Keratinocyte (primary cell): Measurements from ENCODE around the gene NIN. TPM values are rescaled to one million over a fixed set of nuclear protein-coding genes. Genes with fewer than 3 reads are reported as not detected.

Experiments used
- DNase-seq: peaks from one replicate; pipeline ENCODE4 v3.0.0-alpha.2; 2011; ENCODE audit warnings: low read depth, missing footprints, low spot score
- FAIRE-seq: peaks from 2 replicates; lab custom pipeline; 2011; peaks lifted over from hg19 to GRCh38; lab: Jason Lieb, UNC
- H2AFZ ChIP-seq: 2 replicates; pipeline ENCODE4 v1.6.0; 2012; ENCODE audit warnings: low read length, control low read depth, inconsistent platforms; ENCODE audit not compliant: control insufficient read depth
- H3K27ac ChIP-seq: 2 replicates; pipeline ENCODE4 v1.5.1; 2011; ENCODE audit warnings: low read length; ENCODE audit not compliant: control insufficient read depth, insufficient read depth
- H3K27me3 ChIP-seq: 3 replicates; pipeline ENCODE4 v1.6.0; 2011; ENCODE audit warnings: low read length; ENCODE audit not compliant: control insufficient read depth, insufficient read depth; ENCODE audit errors: extremely low read depth
- H3K36me3 ChIP-seq, 2 experiments: 2 replicates in 1 of 2; 3 replicates in 1 of 2; pipeline ENCODE4 v1.5.1; 2011; ENCODE audit warnings: low read length in 2 of 2, mild to moderate bottlenecking in 1 of 2; ENCODE audit not compliant: control insufficient read depth in 2 of 2, insufficient read depth in 2 of 2; ENCODE audit errors: extremely low read depth in 1 of 2
- H3K4me1 ChIP-seq: 3 replicates; pipeline ENCODE4 v1.5.1; 2011; ENCODE audit warnings: low read length; ENCODE audit not compliant: control insufficient read depth, insufficient read depth; ENCODE audit errors: extremely low read depth
- H3K4me2 ChIP-seq: 3 replicates; pipeline ENCODE4 v1.6.0; 2011; ENCODE audit warnings: low read depth, low read length; ENCODE audit not compliant: control insufficient read depth, insufficient read depth; ENCODE audit errors: extremely low read depth
- H3K4me3 ChIP-seq, 3 experiments: fragments of 200-600 bp in 1 of 3; sonication (generic) in 1 of 3; 2 replicates in 2 of 3; 3 replicates in 1 of 3; pipeline ENCODE4 v1.5.1; 2011 to 2016; ENCODE audit warnings: low read length in 3 of 3, mild to moderate bottlenecking in 3 of 3, control low read depth in 2 of 3, inconsistent platforms in 1 of 3, low read depth in 1 of 3, mixed read lengths in 1 of 3, mixed run types in 1 of 3, moderate library complexity in 1 of 3; ENCODE audit not compliant: control insufficient read depth in 2 of 3, insufficient read depth in 2 of 3; ENCODE audit errors: extremely low read depth in 1 of 3
- H3K79me2 ChIP-seq: 2 replicates; pipeline ENCODE4 v1.6.0; 2012; ENCODE audit warnings: low read length; ENCODE audit not compliant: control insufficient read depth, insufficient read depth
- H3K9ac ChIP-seq: 3 replicates; pipeline ENCODE4 v1.6.0; 2011; ENCODE audit warnings: low read length; ENCODE audit not compliant: control insufficient read depth, insufficient read depth; ENCODE audit errors: extremely low read depth
- H3K9me1 ChIP-seq: 3 replicates; pipeline ENCODE4 v1.6.0; 2011; ENCODE audit warnings: low read length; ENCODE audit not compliant: control insufficient read depth, insufficient read depth; ENCODE audit errors: extremely low read depth
- H3K9me3 ChIP-seq: 2 replicates; pipeline ENCODE4 v1.5.1; 2012; ENCODE audit warnings: low read depth, low read length; ENCODE audit not compliant: control insufficient read depth
- H4K20me1 ChIP-seq: 3 replicates; pipeline ENCODE4 v1.6.0; 2011; ENCODE audit warnings: low read length; ENCODE audit not compliant: control insufficient read depth, insufficient read depth; ENCODE audit errors: extremely low read depth
- EZH2 ChIP-seq: IDR thresholded peaks from one replicate; pipeline ENCODE4 v1.6.1; 2012; ENCODE audit warnings: inconsistent platforms, mild to moderate bottlenecking, low read length, moderate library complexity
- dilution Hi-C: fragments of 300-500 bp; cut with MboI; formaldehyde crosslinking; loops from one replicate; pipeline ENCODE4 v1.7.0; 2020; ENCODE audit warnings: low sequenced_read_pairs; ENCODE audit not compliant: extremely low pct_ligation_motif_present
- polyA plus RNA-seq, 5 experiments: library from polyadenylated mRNA; depleted of rRNA in 3 of 5; stranded (reverse) in 3 of 5; stranded (forward) in 1 of 5; unstranded in 1 of 5; fragments of >200 nt; gene quantifications; 1 replicate in 1 of 5; 2 replicates in 3 of 5; 3 replicates in 1 of 5; pipeline versions ENCODE4 v1.2.1 to v1.2.3, GENCODE V29; 2011 to 2012; ENCODE audit warnings: missing spikeins in 2 of 5, low read depth in 1 of 5, low replicate concordance in 1 of 5
- TF ChIP-seq, protein P1 (sequence below), 3 experiments: IDR thresholded peaks in 1 of 3; conservative IDR thresholded peaks in 1 of 3; optimal IDR thresholded peaks in 1 of 3; 2 replicates in 2 of 3; 3 replicates in 1 of 3; pipeline versions ENCODE3 to v1.5.1; 2011; ENCODE audit warnings: low read length in 3 of 3, mild to moderate bottlenecking in 3 of 3, moderate library complexity in 2 of 3, control low read depth in 1 of 3, inconsistent platforms in 1 of 3; ENCODE audit not compliant: insufficient read depth in 2 of 3; ENCODE audit errors: extremely low read depth in 1 of 3

NIN gene
- polyA plus RNA-seq, 1 donor (not counting 4 experiments of a cell fraction or from before 2014, with no cell fraction given) = 15.2 TPM

DNA sequence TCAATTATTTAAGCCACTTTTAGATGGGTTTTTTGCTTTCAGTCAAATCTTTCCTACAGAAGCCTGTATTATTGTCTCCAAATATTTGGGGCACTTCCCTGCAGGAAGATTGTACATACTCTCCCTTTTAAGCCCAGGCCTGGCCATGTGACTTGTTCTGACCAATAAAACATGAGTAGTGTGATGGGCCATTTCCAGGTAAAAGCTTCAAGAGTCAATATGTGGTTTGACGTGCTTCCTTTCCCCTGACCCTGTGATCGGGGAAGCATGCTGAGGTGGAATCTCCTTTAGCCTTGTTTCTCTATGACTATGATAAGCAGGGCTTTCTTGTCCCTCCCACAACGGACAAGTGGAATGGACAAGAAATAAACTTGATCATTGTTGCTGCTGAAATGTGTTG lies 14.2 kb upstream of the NIN start:
- no peaks in the 10 kb centered on the region for H3K9me3 ChIP-seq
- H3K9ac ChIP-seq = no peak overlapping the region
- TF ChIP-seq, protein P1, sequence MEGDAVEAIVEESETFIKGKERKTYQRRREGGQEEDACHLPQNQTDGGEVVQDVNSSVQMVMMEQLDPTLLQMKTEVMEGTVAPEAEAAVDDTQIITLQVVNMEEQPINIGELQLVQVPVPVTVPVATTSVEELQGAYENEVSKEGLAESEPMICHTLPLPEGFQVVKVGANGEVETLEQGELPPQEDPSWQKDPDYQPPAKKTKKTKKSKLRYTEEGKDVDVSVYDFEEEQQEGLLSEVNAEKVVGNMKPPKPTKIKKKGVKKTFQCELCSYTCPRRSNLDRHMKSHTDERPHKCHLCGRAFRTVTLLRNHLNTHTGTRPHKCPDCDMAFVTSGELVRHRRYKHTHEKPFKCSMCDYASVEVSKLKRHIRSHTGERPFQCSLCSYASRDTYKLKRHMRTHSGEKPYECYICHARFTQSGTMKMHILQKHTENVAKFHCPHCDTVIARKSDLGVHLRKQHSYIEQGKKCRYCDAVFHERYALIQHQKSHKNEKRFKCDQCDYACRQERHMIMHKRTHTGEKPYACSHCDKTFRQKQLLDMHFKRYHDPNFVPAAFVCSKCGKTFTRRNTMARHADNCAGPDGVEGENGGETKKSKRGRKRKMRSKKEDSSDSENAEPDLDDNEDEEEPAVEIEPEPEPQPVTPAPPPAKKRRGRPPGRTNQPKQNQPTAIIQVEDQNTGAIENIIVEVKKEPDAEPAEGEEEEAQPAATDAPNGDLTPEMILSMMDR (optimal IDR thresholded peaks at IDR 0.05 in 1 of 3, IDR thresholded peaks at IDR 0.05 in 1 of 3, conservative IDR thresholded peaks at IDR 0.05 in 1 of 3; ENCODE audit: extremely low read depth in 1 of 3, insufficient read depth in 2 of 3, low read length in 3 of 3) = no peak
- TF ChIP-seq EZH2 = no peak
- H3K4me1 ChIP-seq = no peaks in the 10 kb centered on the region
- H3K27me3 ChIP-seq = no peaks in the 10 kb centered on the region
- H4K20me1 ChIP-seq = no peaks in the 10 kb centered on the region
- no peak for DNase-seq
- no peaks in the 10 kb centered on the region for H3K36me3 ChIP-seq
- H3K4me3 ChIP-seq = no peak overlapping the region
- FAIRE-seq = no peak
- no peak overlapping the region for H3K27ac ChIP-seq
- dilution Hi-C loops = no loop called here
- no peak overlapping the region for H2AFZ ChIP-seq
- no peak overlapping the region for H3K4me2 ChIP-seq
- no peaks in the 10 kb centered on the region for H3K79me2 ChIP-seq
- no peaks in the 10 kb centered on the region for H3K9me1 ChIP-seq

- no peaks in the 10 kb centered on the region for H3K36me3 ChIP-seq
- H3K4me2 ChIP-seq = no peak overlapping the region
- no peak overlapping the region for H2AFZ ChIP-seq
- TF ChIP-seq, protein P1 (optimal IDR thresholded peaks at IDR 0.05 in 1 of 3, IDR thresholded peaks at IDR 0.05 in 1 of 3, conservative IDR thresholded peaks at IDR 0.05 in 1 of 3; ENCODE audit: extremely low read depth in 1 of 3, insufficient read depth in 2 of 3, low read length in 3 of 3) = no peak
- TF ChIP-seq EZH2 = no peak
- no peaks in the 10 kb centered on the region for H3K9me1 ChIP-seq
- no peak overlapping the region for H3K9ac ChIP-seq
- dilution Hi-C loops = no loop called here
- FAIRE-seq = no peak
- no peaks in the 10 kb centered on the region for H3K9me3 ChIP-seq
- no peaks in the 10 kb centered on the region for H4K20me1 ChIP-seq
- H3K27me3 ChIP-seq = no peaks in the 10 kb centered on the region
- H3K4me1 ChIP-seq = no peaks in the 10 kb centered on the region
- no peak overlapping the region for H3K4me3 ChIP-seq
- H3K27ac ChIP-seq = no peak overlapping the region
- H3K79me2 ChIP-seq = no peaks in the 10 kb centered on the region
- DNase-seq = no peak
Measured at GRCh38 chr14:50844391-50844790, 13.4 kb upstream of the NIN start.
